AG04450 (cell line): ENCODE measurements around the gene NHERF1. TPM values are rescaled to one million over a fixed set of nuclear protein-coding genes. Genes with fewer than 3 reads are reported as not detected.

Source experiments
- CTCF ChIA-PET: fragments of 300-600, 350-600 bp; formaldehyde crosslinking; extraction: SDS; loops from one replicate; lab custom pipeline; 2022; ENCODE audit warnings: antibody characterized with exemption, inconsistent platforms; lab: Charles Lee
- POLR2A ChIA-PET: fragments of 350-600 bp; formaldehyde crosslinking; extraction: SDS; loops from one replicate; lab custom pipeline; 2021; ENCODE audit warnings: antibody characterized with exemption, inconsistent platforms; lab: Yijun Ruan, JAX
- DNase-seq: peaks from one replicate; pipeline ENCODE4 v3.0.0-alpha.2; 2011; ENCODE audit warnings: low read depth, low spot score
- H3K27ac ChIP-seq: one replicate; pipeline ENCODE4 v1.5.1; 2012; ENCODE audit warnings: low read depth, low read length, control low read depth
- H3K27me3 ChIP-seq: one replicate; pipeline ENCODE4 v1.6.0; 2012; ENCODE audit warnings: low read length; ENCODE audit not compliant: control insufficient read depth, insufficient read depth
- H3K4me3 ChIP-seq: 2 replicates; pipeline ENCODE4 v1.5.1; 2011; ENCODE audit warnings: mild to moderate bottlenecking, low read depth, low read length, control low read depth
- H3K9me3 ChIP-seq: 2 replicates; pipeline ENCODE4 v1.5.1; 2012; ENCODE audit warnings: low read length; ENCODE audit not compliant: control insufficient read depth, insufficient read depth
- polyA plus RNA-seq: library from polyadenylated mRNA; depleted of rRNA; stranded (reverse); fragments of >200 nt; gene quantifications from 2 replicates; pipeline ENCODE4 v1.2.3, GENCODE V29; 2011
- TF ChIP-seq, protein P1 (sequence below): IDR thresholded peaks from 2 replicates; pipeline ENCODE4 v1.5.1; 2011; ENCODE audit warnings: low read depth, low read length, control low read depth, inconsistent platforms

The NHERF1 gene
- polyA plus RNA-seq, 1 experiment, result 10.5 TPM

DNA sequence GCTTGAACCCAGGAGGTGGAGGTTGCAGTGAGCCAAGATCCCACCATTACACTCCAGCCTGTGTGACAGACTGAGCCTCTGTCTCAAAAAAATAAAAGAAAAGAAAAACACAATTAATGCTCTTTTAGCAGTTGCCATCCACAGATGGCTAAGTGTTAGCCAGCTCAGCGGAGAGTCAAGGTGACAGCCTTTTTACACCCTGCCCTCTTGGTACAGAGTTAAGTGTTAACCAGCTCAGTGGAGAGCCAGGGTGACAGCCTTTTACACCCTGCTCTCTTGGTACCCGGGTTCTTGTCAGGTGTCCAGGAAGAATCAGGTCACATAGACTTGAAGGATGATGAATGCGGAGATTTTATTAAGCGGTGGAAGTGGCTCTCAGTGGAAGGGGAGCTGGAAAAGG is 27.9 kb upstream of the NHERF1 start:
- TF ChIP-seq, protein P1, sequence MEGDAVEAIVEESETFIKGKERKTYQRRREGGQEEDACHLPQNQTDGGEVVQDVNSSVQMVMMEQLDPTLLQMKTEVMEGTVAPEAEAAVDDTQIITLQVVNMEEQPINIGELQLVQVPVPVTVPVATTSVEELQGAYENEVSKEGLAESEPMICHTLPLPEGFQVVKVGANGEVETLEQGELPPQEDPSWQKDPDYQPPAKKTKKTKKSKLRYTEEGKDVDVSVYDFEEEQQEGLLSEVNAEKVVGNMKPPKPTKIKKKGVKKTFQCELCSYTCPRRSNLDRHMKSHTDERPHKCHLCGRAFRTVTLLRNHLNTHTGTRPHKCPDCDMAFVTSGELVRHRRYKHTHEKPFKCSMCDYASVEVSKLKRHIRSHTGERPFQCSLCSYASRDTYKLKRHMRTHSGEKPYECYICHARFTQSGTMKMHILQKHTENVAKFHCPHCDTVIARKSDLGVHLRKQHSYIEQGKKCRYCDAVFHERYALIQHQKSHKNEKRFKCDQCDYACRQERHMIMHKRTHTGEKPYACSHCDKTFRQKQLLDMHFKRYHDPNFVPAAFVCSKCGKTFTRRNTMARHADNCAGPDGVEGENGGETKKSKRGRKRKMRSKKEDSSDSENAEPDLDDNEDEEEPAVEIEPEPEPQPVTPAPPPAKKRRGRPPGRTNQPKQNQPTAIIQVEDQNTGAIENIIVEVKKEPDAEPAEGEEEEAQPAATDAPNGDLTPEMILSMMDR, result no peak
- Histone ChIP-seq H3K27me3 (no peaks in the 10 kb centered on the region), H3K4me3 (no peak overlapping the region), H3K9me3 (no peaks in the 10 kb centered on the region), H3K27ac (no peak overlapping the region)
- CTCF ChIA-PET, result no interaction called here
- no peak for DNase-seq
- POLR2A ChIA-PET, result no interaction called here

DNA sequence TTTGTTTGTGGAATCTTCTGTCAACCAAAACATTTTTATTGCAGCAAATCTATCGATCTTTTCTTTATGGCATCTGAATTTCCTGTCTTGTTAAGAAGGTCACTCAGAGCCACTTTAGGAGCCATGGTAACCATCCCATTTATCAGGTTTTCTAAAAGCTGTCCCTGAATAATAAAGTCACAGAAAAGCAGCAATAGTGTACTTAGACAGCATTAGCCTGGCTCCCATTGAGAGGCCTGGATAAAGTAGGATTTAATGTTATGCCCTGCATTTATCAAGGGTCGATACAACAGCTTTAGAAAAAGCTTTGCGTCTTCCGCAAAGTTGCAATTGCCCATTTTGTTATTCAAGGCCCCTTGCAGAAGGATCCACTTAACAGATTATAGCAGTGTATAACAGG is 25.6 kb upstream of the NHERF1 start:
- TF ChIP-seq, protein P1, result no peak
- ChIA-PET CTCF (no interaction called here), POLR2A (interaction anchor here (0.6 kb wide), 1 partner anchor 53 kb away, joined by 4 read pairs; the partner anchor contains the start of gene NAT9)
- no peak for DNase-seq
- Histone ChIP-seq H3K27me3 (no peaks in the 10 kb centered on the region), H3K4me3 (no peak overlapping the region), H3K27ac (no peak overlapping the region), H3K9me3 (no peaks in the 10 kb centered on the region)

DNA sequence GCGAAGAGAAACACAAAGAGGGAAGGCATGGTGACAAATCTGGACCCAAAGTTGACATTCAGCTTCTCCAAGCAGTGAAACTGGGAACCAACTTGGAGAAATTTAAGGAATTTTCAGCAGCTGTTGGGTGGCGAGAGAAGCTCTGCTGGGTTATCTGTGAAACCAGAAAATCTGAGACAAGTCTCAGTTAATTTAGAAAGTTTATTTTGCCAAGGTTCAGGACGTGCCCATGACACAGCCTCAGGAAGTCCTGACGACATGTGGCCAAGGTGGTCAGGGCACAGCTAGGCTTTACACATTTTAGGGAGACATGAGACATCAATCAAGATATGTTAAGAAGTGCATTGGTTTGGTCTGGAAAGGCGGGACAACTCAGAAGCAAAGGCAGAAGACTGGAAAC is 24.5 kb upstream of the NHERF1 start:
- Histone ChIP-seq H3K27ac (no peak overlapping the region), H3K9me3 (peaks cover 2% of the 10 kb centered on the region; the same call in 1 of the 2 replicates), H3K27me3 (no peaks in the 10 kb centered on the region), H3K4me3 (no peak overlapping the region)
- ChIA-PET CTCF (no interaction called here), POLR2A (no interaction called here)
- DNase-seq, result no peak
- TF ChIP-seq, protein P1, result no peak

DNA sequence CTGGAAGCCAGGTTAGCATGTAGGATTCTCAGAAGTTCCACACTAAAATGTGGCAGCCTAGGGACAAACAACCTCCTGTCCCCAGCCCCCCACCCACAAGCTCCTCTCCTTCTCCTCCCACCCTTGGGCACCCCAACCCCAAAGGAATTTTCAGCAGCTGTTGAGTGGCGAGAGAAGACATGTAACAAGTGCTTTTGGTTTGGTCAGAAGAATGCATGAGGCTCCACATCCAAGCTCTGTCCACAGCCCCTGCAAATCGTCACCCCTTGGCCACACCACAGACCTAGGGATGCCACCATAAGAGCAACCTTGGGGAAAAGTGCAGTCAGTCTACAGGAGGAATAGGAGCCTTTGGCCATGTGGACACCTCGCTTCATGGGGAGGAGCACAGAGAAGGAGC is 23.3 kb upstream of the NHERF1 start:
- ChIA-PET CTCF (no interaction called here), POLR2A (no interaction called here)
- TF ChIP-seq, protein P1, result no peak
- Histone ChIP-seq H3K27ac (no peak overlapping the region), H3K27me3 (no peaks in the 10 kb centered on the region), H3K9me3 (peaks cover 13% of the 10 kb centered on the region), H3K4me3 (no peak overlapping the region)
- DNase-seq, result no peak

DNA sequence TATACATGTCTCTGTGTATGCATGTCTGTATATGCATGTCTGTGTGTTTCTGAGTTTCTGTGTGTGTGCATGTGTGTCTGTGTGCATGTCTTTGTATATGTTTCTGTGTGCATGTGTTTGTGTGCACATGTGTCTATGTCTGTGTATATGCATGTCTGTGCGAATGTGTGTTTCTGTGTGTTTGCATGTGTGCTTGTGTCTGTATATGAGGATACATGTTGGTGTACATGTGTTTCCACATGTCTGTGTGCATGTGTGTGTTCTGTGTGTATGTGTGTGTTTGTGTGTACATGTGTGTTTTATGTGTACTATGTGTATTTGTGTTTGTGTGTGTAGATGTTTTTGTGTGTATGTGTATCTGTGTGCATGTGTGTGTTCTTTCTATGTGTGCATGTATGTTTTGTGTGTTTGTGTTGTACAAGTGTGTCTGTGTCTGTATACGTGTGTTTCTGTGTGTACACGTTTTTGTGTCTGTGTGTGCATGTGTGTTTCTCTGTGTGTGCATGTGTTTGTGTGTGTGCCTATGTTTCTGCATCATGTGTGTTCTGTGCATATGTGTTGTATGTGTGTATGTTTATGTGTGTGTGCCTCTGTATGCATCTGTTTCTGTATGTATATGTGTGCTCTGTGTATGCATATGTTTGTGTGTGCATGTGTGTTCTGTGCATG is 20.3 kb upstream of the NHERF1 start:
- ChIA-PET CTCF (no interaction called here), POLR2A (no interaction called here)
- no peak overlapping the region for H3K27ac ChIP-seq
- peaks cover 16% of the 10 kb centered on the region for H3K9me3 ChIP-seq
- no peak overlapping the region for H3K4me3 ChIP-seq
- no peak for DNase-seq
- no peaks in the 10 kb centered on the region for H3K27me3 ChIP-seq
- TF ChIP-seq, protein P1, result no peak
